SJCRH30 (cell line): ENCODE measurements around the gene JARID2. TPM values are rescaled to one million over a fixed set of nuclear protein-coding genes. Genes with fewer than 3 reads are reported as not detected.

Experiments
- DNase-seq, 2 experiments: peaks; one replicate each; pipeline ENCODE4 v3.0.0-alpha.2; 2015 to 2020
- H3K27ac ChIP-seq: fragments of 250-450 bp; sonication (Bioruptor Pico); 2 replicates; pipeline ENCODE4 v1.5.1; 2020; ENCODE audit warnings: mild to moderate bottlenecking, moderate library complexity
- H3K27me3 ChIP-seq: fragments of 250-450 bp; sonication (Bioruptor Pico); 2 replicates; pipeline ENCODE4 v1.5.1; 2020; ENCODE audit warnings: mild to moderate bottlenecking, moderate library complexity
- H3K36me3 ChIP-seq: fragments of 250-450 bp; sonication (Bioruptor Pico); 2 replicates; pipeline ENCODE4 v1.5.1; 2020; ENCODE audit warnings: mild to moderate bottlenecking, moderate library complexity
- H3K4me1 ChIP-seq: fragments of 250-450 bp; sonication (Bioruptor Pico); 2 replicates; pipeline ENCODE4 v1.5.1; 2020; ENCODE audit warnings: mild to moderate bottlenecking, moderate library complexity
- H3K4me3 ChIP-seq: fragments of 250-450 bp; sonication (Bioruptor Pico); 2 replicates; pipeline ENCODE4 v1.5.1; 2020; ENCODE audit warnings: mild to moderate bottlenecking, moderate library complexity
- H3K9me3 ChIP-seq: fragments of 250-450 bp; sonication (Bioruptor Pico); replicated peaks from 2 replicates; pipeline ENCODE4 v1.5.1; 2020; ENCODE audit warnings: mild to moderate bottlenecking, moderate library complexity
- total RNA-seq: library from RNA; depleted of rRNA; stranded (reverse); fragments of >200 nt; shearing (Covaris generic); gene quantifications from 2 replicates; pipeline ENCODE4 v1.2.3, GENCODE V29; 2014

Gene JARID2
- total RNA-seq, 1 experiment from 2014 or later, result 18.5 TPM

GRCh38 chr6:15419493-15419892, 173.6 kb downstream of the JARID2 start:
- no peaks in the 10 kb centered on the region for H3K27me3 ChIP-seq
- no peak overlapping the region for H3K27ac ChIP-seq
- no peak for DNase-seq
- no peaks in the 10 kb centered on the region; the same call in 1 of the 2 replicates for H3K36me3 ChIP-seq
- H3K4me1 ChIP-seq, result no peaks in the 10 kb centered on the region
- H3K9me3 ChIP-seq, result no peaks in the 10 kb centered on the region; the same call in 1 of the 2 replicates
- no peak overlapping the region for H3K4me3 ChIP-seq

- Histone ChIP-seq H3K36me3 (no peaks in the 10 kb centered on the region; the same call in 1 of the 2 replicates), H3K4me3 (no peak overlapping the region), H3K9me3 (no peaks in the 10 kb centered on the region; the same call in 1 of the 2 replicates), H3K27me3 (no peaks in the 10 kb centered on the region), H3K4me1 (no peaks in the 10 kb centered on the region), H3K27ac (no peak overlapping the region)
- no peak for DNase-seq
Measured at GRCh38 chr6:15420959-15421438, 175.1 kb downstream of the JARID2 start.

GRCh38 chr6:15421945-15422733, 176.3 kb downstream of the JARID2 start:
- Histone ChIP-seq H3K4me3 (no peak overlapping the region), H3K4me1 (no peaks in the 10 kb centered on the region), H3K36me3 (no peaks in the 10 kb centered on the region; the same call in 1 of the 2 replicates), H3K9me3 (no peaks in the 10 kb centered on the region; the same call in 1 of the 2 replicates), H3K27me3 (no peaks in the 10 kb centered on the region), H3K27ac (no peak overlapping the region)
- no peak for DNase-seq

GRCh38 chr6:15423286-15423993, 177.6 kb downstream of the JARID2 start:
- Histone ChIP-seq H3K27me3 (no peaks in the 10 kb centered on the region), H3K27ac (no peak overlapping the region), H3K9me3 (no peaks in the 10 kb centered on the region; the same call in 1 of the 2 replicates), H3K4me1 (peaks cover 3% of the 10 kb centered on the region; the same call in 1 of the 2 replicates), H3K4me3 (no peak overlapping the region), H3K36me3 (no peaks in the 10 kb centered on the region; the same call in 1 of the 2 replicates)
- DNase-seq, result no peak

GRCh38 chr6:15425947-15426346, 180.1 kb downstream of the JARID2 start:
- no peak for DNase-seq
- no peaks in the 10 kb centered on the region for H3K27me3 ChIP-seq
- peaks cover 17% of the 10 kb centered on the region for H3K4me1 ChIP-seq
- H3K36me3 ChIP-seq, result no peaks in the 10 kb centered on the region
- H3K27ac ChIP-seq, result no peak overlapping the region
- H3K4me3 ChIP-seq, result no peak overlapping the region
- no peaks in the 10 kb centered on the region for H3K9me3 ChIP-seq

GRCh38 chr6:15426395-15426794, 180.5 kb downstream of the JARID2 start:
- Histone ChIP-seq H3K4me3 (no peak overlapping the region), H3K9me3 (no peaks in the 10 kb centered on the region), H3K4me1 (peaks cover 21% of the 10 kb centered on the region), H3K27me3 (no peaks in the 10 kb centered on the region), H3K36me3 (no peaks in the 10 kb centered on the region), H3K27ac (no peak overlapping the region)
- no peak for DNase-seq

GRCh38 chr6:15426901-15427300, 181.0 kb downstream of the JARID2 start:
- peaks cover 25% of the 10 kb centered on the region for H3K4me1 ChIP-seq

GRCh38 chr6:15427331-15428070, 181.6 kb downstream of the JARID2 start:
- no peaks in the 10 kb centered on the region for H3K36me3 ChIP-seq
- no peak for DNase-seq
- H3K4me3 ChIP-seq, result no peak overlapping the region
- no peak overlapping the region for H3K27ac ChIP-seq
- H3K4me1 ChIP-seq, result peaks cover 30% of the 10 kb centered on the region
- no peaks in the 10 kb centered on the region for H3K9me3 ChIP-seq
- H3K27me3 ChIP-seq, result no peaks in the 10 kb centered on the region

More at GRCh38 chr6:15426901-15427300, 181.0 kb downstream of the JARID2 start:
- H3K27ac ChIP-seq, result no peak overlapping the region
- no peaks in the 10 kb centered on the region for H3K9me3 ChIP-seq
- no peak for DNase-seq
- H3K27me3 ChIP-seq, result no peaks in the 10 kb centered on the region
- H3K36me3 ChIP-seq, result no peaks in the 10 kb centered on the region
- H3K4me3 ChIP-seq, result no peak overlapping the region

GRCh38 chr6:15429141-15430110, 183.6 kb downstream of the JARID2 start:
- peak; percentile 14 to 32 for DNase-seq
- Histone ChIP-seq H3K36me3 (no peaks in the 10 kb centered on the region), H3K27ac (peak overlapping the region; percentile 67), H3K4me1 (peaks cover 39% of the 10 kb centered on the region), H3K9me3 (no peaks in the 10 kb centered on the region), H3K27me3 (no peaks in the 10 kb centered on the region), H3K4me3 (no peak overlapping the region)

GRCh38 chr6:15430186-15430585, 184.3 kb downstream of the JARID2 start:
- no peak overlapping the region for H3K4me3 ChIP-seq
- no peaks in the 10 kb centered on the region for H3K9me3 ChIP-seq
- H3K4me1 ChIP-seq, result peaks cover 44% of the 10 kb centered on the region
- H3K36me3 ChIP-seq, result no peaks in the 10 kb centered on the region
- H3K27me3 ChIP-seq, result no peaks in the 10 kb centered on the region
- H3K27ac ChIP-seq, result peak overlapping the region; percentile 67
- no peak for DNase-seq

- no peak overlapping the region for H3K4me3 ChIP-seq
- DNase-seq, result no peak
- H3K4me1 ChIP-seq, result peaks cover 44% of the 10 kb centered on the region
- H3K27ac ChIP-seq, result peak overlapping the region; percentile 28
- H3K36me3 ChIP-seq, result no peaks in the 10 kb centered on the region
- H3K9me3 ChIP-seq, result no peaks in the 10 kb centered on the region
- H3K27me3 ChIP-seq, result no peaks in the 10 kb centered on the region
Measured at GRCh38 chr6:15430931-15431405, 185.1 kb downstream of the JARID2 start.

- no peaks in the 10 kb centered on the region for H3K9me3 ChIP-seq
- DNase-seq, result peak; percentile 9 to 54
- H3K27me3 ChIP-seq, result no peaks in the 10 kb centered on the region
- H3K36me3 ChIP-seq, result no peaks in the 10 kb centered on the region
- peaks cover 44% of the 10 kb centered on the region for H3K4me1 ChIP-seq
- H3K4me3 ChIP-seq, result no peak overlapping the region
- H3K27ac ChIP-seq, result peak overlapping the region; percentile 28
Measured at GRCh38 chr6:15431762-15432483, 186.1 kb downstream of the JARID2 start.

GRCh38 chr6:15433511-15433861, 187.6 kb downstream of the JARID2 start:
- Histone ChIP-seq H3K4me3 (no peak overlapping the region), H3K9me3 (no peaks in the 10 kb centered on the region), H3K27ac (no peak overlapping the region), H3K36me3 (no peaks in the 10 kb centered on the region), H3K27me3 (no peaks in the 10 kb centered on the region), H3K4me1 (peaks cover 41% of the 10 kb centered on the region)
- DNase-seq, result no peak
